ENCODE results near the gene PDS5B.
"Not testable (repeated sequence)": the region's sequence is repeated elsewhere in the genome, so short reads cannot be mapped to it uniquely, and the experiment has no call there.

GRCh38 chr13:32826372-32826771 lies 240.1 kb downstream of the PDS5B start:
- not testable (repeated sequence) for TF ChIP-seq CTCF, POLR2A, POLR2AphosphoS5, EP300 (IDR thresholded peaks at IDR 0.05)
